ENCODE results near the gene RAB27A. TPM values are rescaled to one million over a fixed set of nuclear protein-coding genes. Genes with fewer than 3 reads are reported as not detected.

The RAB27A gene
- total RNA-seq, 1 experiment from 2014 or later = 8.0 TPM

- BruUV-seq (replicated peaks) = no TSS peak
- Histone ChIP-seq H3K9me3 (ENCODE audit: control insufficient read depth, insufficient read depth, low read depth, low read length) (no peaks in the 10 kb centered on the region; the same call in 1 of the 2 replicates), H3K4me1 (ENCODE audit: control insufficient read depth, insufficient read depth, low read length) (peaks cover 20% of the 10 kb centered on the region; the same call in 1 of the 2 replicates), H3K27me3 (ENCODE audit: control insufficient read depth, insufficient read depth, low read length) (no peaks in the 10 kb centered on the region), H3K27ac (ENCODE audit: low read length) (peak overlapping the region; percentile 97), H3K4me3 (ENCODE audit: low read depth in 2 of 2, low read length in 2 of 2) (peak overlapping the region; percentile 74 to 98), H3K36me3 (ENCODE audit: control insufficient read depth, insufficient read depth, low read length) (peaks cover 24% of the 10 kb centered on the region)
- TF ChIP-seq REST (IDR thresholded peaks at IDR 0.05; ENCODE audit: insufficient read depth in 1 of 2, low read depth in 2 of 2, low read length in 1 of 2) (no peak), TCF7L2 (IDR thresholded peaks at IDR 0.05; ENCODE audit: low read depth, low read length) (no peak), CTCF (IDR thresholded peaks at IDR 0.05) (no peak), SIN3A (IDR thresholded peaks at IDR 0.05; ENCODE audit: borderline replicate concordance, insufficient read depth, low read depth, low read length) (no peak), POLR2AphosphoS5 (IDR thresholded peaks at IDR 0.05; ENCODE audit: low read depth, low read length) (no peak)
- CTCF ChIA-PET = no interaction called here
- ATAC-seq = no peak
- in situ Hi-C loops (cut with HindIII; ENCODE audit: low pct_unique_long_range_greater_than_20kb, low sequenced_read_pairs) = no loop called here
- POLR2A ChIA-PET = no interaction called here
- DNase-seq (ENCODE audit: low read depth, low spot score) = no peak
- intact Hi-C loops (cut with micrococcal nuclease; ENCODE audit: unreplicated experiment) = no loop called here
Observed at GRCh38 chr15:55195996-55196395, 93.6 kb downstream of the RAB27A start.

GRCh38 chr15:55194256-55194655 is 95.4 kb downstream of the RAB27A start:
- ATAC-seq (no peak), DNase-seq (ENCODE audit: low read depth, low spot score) (no peak)
- POLR2A ChIA-PET = no interaction called here
- Histone ChIP-seq H3K4me3 (ENCODE audit: low read depth in 2 of 2, low read length in 2 of 2) (peak overlapping the region in 1 of 2 experiments; percentile 74; a peak in 1 of 4 replicates), H3K36me3 (ENCODE audit: control insufficient read depth, insufficient read depth, low read length) (peaks cover 31% of the 10 kb centered on the region), H3K27ac (ENCODE audit: low read length) (no peak overlapping the region), H3K4me1 (ENCODE audit: control insufficient read depth, insufficient read depth, low read length) (peaks cover 20% of the 10 kb centered on the region; the same call in 1 of the 2 replicates), H3K9me3 (ENCODE audit: control insufficient read depth, insufficient read depth, low read depth, low read length) (no peaks in the 10 kb centered on the region; the same call in 1 of the 2 replicates), H3K27me3 (ENCODE audit: control insufficient read depth, insufficient read depth, low read length) (no peaks in the 10 kb centered on the region)
- in situ Hi-C loops (cut with HindIII; ENCODE audit: low pct_unique_long_range_greater_than_20kb, low sequenced_read_pairs) = no loop called here
- intact Hi-C loops (cut with micrococcal nuclease; ENCODE audit: unreplicated experiment) = no loop called here
- no TSS peak for BruUV-seq (replicated peaks)
- CTCF ChIA-PET = no interaction called here
- no peak for TF ChIP-seq CTCF (IDR thresholded peaks at IDR 0.05)
- TF ChIP-seq REST (IDR thresholded peaks at IDR 0.05; ENCODE audit: insufficient read depth in 1 of 2, low read depth in 2 of 2, low read length in 1 of 2) = no peak
- TF ChIP-seq POLR2AphosphoS5 (IDR thresholded peaks at IDR 0.05; ENCODE audit: low read depth, low read length) = no peak
- TF ChIP-seq SIN3A (IDR thresholded peaks at IDR 0.05; ENCODE audit: borderline replicate concordance, insufficient read depth, low read depth, low read length) = no peak
- TF ChIP-seq TCF7L2 (IDR thresholded peaks at IDR 0.05; ENCODE audit: low read depth, low read length) = no peak
